Tibial nerve (tissue), 3 donors: ENCODE results near the gene EPB41L4A.

ENCODE experiments used
- CTCF ChIP-seq, 5 experiments: fragments of 200-600 bp in 3 of 5; fragments of 450-650 bp in 2 of 5; sonication (generic) in 3 of 5; IDR thresholded peaks; one replicate each; pipeline ENCODE4 v1.5.1; 2016 to 2019; ENCODE audit warnings: antibody characterized with exemption in 5 of 5, mild to moderate bottlenecking in 3 of 5, moderate library complexity in 2 of 5
- POLR2A ChIP-seq, 2 donors: fragments of 450-650 bp; IDR thresholded peaks; one replicate each; pipeline ENCODE4 v1.6.1; 2017; ENCODE audit warnings: antibody characterized with exemption in 2 of 2, mild to moderate bottlenecking in 2 of 2, moderate library complexity in 2 of 2

- no peak for TF ChIP-seq CTCF (IDR thresholded peaks at IDR 0.05)
- TF ChIP-seq POLR2A (IDR thresholded peaks at IDR 0.05): no peak
Observed at GRCh38 chr5:112208699-112209615, 210.1 kb downstream of the EPB41L4A start.
